A549 (cell line): ENCODE measurements around the gene MARCOL.

Experiments
- CTCF ChIP-seq: fragments of >200 bp; sonication (Bioruptor Twin); formaldehyde crosslinking; IDR thresholded peaks from 3 replicates; pipeline ENCODE4 v1.5.1; 2016
- EHF ChIP-seq: fragments of 250-450 bp; sonication (Bioruptor Pico); IDR thresholded peaks from 2 replicates; pipeline ENCODE4 v1.5.0; 2020; ENCODE audit warnings: mild to moderate bottlenecking
- EP300 ChIP-seq, 2 experiments: fragments of >200 bp; sonication (Bioruptor Twin); formaldehyde crosslinking; IDR thresholded peaks; 2 replicates in 1 of 2; 3 replicates in 1 of 2; pipeline ENCODE4 v1.6.1; 2016 to 2017
- JUNB ChIP-seq: fragments of >200 bp; sonication (Bioruptor Twin); formaldehyde crosslinking; IDR thresholded peaks from 2 replicates; pipeline ENCODE4 v1.6.1; 2016
- MYC ChIP-seq: IDR thresholded peaks from 2 replicates; pipeline ENCODE4 v1.6.1; 2012; ENCODE audit warnings: mild to moderate bottlenecking, inconsistent platforms, low read length, improper control_type of control experiment, borderline replicate concordance
- POLR2A ChIP-seq: IDR thresholded peaks from 2 replicates; pipeline ENCODE4 v1.6.1; 2012; ENCODE audit warnings: mild to moderate bottlenecking, low read length
- POLR2AphosphoS2 ChIP-seq: conservative IDR thresholded peaks from 2 replicates; pipeline ENCODE4 v1.6.1; 2012; ENCODE audit warnings: low read length, improper control_type of control experiment, inconsistent platforms
- REST ChIP-seq: fragments of 200-600 bp; sonication (generic); IDR thresholded peaks from 2 replicates; pipeline ENCODE4 v1.6.1; 2016; ENCODE audit warnings: antibody characterized with exemption, mild to moderate bottlenecking, moderate library complexity
- RFX5 ChIP-seq: fragments of 450-650 bp; IDR thresholded peaks from 2 replicates; pipeline ENCODE4 v1.7.1; 2014; ENCODE audit warnings: antibody characterized with exemption, mild to moderate bottlenecking, moderate library complexity
- SMC3 ChIP-seq: fragments of >200 bp; sonication (Bioruptor Twin); formaldehyde crosslinking; IDR thresholded peaks from 3 replicates; pipeline ENCODE4 v1.6.1; 2018; ENCODE audit warnings: inconsistent platforms
- ZNF302 ChIP-seq: fragments of 250-450 bp; sonication (Bioruptor Pico); IDR thresholded peaks from 2 replicates; pipeline ENCODE4 v1.9.0; 2021; ENCODE audit warnings: inconsistent platforms, mild to moderate bottlenecking, moderate library complexity
- TF ChIP-seq, protein P1 (sequence below): IDR thresholded peaks from 2 replicates; pipeline ENCODE4 v1.6.1; 2012

- no peak for TF ChIP-seq CTCF
- TF ChIP-seq, protein P1, sequence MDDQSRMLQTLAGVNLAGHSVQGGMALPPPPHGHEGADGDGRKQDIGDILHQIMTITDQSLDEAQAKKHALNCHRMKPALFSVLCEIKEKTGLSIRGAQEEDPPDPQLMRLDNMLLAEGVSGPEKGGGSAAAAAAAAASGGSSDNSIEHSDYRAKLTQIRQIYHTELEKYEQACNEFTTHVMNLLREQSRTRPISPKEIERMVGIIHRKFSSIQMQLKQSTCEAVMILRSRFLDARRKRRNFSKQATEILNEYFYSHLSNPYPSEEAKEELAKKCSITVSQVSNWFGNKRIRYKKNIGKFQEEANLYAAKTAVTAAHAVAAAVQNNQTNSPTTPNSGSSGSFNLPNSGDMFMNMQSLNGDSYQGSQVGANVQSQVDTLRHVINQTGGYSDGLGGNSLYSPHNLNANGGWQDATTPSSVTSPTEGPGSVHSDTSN, result no peak
- TF ChIP-seq REST, result no peak
- TF ChIP-seq MYC, result no peak
- TF ChIP-seq POLR2A, result no peak
- no peak for TF ChIP-seq RFX5
- no peak for TF ChIP-seq EP300 (IDR thresholded peaks at IDR 0.05)
- no peak for TF ChIP-seq SMC3
- no peak for TF ChIP-seq ZNF302 (CRISPR knock-in tag)
- no peak for TF ChIP-seq POLR2AphosphoS2
- TF ChIP-seq EHF, result no peak
- no peak for TF ChIP-seq JUNB
Observed at GRCh38 chr5:148206620-148207019, 31.7 kb upstream of the MARCOL start.
